ENCODE results near the gene SBNO2.

DNA sequence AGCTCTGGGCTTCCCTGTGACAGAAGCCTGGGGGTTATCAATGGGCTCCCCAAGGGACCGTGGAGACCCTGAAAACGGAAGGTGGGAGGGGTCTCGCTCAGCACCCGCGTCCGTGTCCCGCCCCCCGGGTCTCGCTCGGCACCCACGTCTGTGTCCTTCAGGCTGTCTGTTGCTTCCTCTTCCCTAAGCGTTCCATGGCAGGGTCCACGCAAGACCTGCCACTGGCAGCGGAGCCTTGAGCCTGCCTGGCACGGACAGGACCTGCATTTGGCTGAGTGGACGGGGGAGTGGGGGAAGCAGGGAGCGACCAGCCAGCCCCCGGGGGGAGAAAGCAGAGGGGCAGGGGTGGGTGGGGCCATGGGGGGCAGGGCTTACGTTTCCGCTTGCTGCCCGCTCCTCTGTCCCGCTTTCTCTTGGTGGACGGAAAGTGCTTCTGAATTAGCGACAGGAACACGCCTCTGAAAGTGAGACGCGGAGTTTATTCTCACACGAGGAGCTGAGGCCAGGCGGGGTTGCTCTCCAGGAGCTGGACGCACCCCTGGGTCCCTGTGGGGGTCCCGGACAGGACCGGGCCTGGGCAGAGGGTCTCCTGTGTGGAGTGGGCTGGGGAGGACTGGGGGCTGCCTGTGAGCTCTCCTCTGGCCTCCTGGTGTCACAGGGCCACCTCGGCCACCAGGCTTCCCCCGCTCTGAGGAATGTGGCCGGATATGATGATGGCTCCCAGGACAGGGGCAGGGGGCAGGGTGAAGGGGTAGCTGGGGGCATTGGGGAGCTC lies 58.2 kb downstream of the SBNO2 start:
- TF ChIP-seq, protein P1, sequence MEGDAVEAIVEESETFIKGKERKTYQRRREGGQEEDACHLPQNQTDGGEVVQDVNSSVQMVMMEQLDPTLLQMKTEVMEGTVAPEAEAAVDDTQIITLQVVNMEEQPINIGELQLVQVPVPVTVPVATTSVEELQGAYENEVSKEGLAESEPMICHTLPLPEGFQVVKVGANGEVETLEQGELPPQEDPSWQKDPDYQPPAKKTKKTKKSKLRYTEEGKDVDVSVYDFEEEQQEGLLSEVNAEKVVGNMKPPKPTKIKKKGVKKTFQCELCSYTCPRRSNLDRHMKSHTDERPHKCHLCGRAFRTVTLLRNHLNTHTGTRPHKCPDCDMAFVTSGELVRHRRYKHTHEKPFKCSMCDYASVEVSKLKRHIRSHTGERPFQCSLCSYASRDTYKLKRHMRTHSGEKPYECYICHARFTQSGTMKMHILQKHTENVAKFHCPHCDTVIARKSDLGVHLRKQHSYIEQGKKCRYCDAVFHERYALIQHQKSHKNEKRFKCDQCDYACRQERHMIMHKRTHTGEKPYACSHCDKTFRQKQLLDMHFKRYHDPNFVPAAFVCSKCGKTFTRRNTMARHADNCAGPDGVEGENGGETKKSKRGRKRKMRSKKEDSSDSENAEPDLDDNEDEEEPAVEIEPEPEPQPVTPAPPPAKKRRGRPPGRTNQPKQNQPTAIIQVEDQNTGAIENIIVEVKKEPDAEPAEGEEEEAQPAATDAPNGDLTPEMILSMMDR (IDR thresholded peaks at IDR 0.05; ENCODE audit: low read length) = no peak
- TF ChIP-seq EZH2 (optimal IDR thresholded peaks at IDR 0.05; ENCODE audit: low read depth, low read length) = no peak
